ENCODE data around the gene TRIP13. TPM values are rescaled to one million over a fixed set of nuclear protein-coding genes. Genes with fewer than 3 reads are reported as not detected.
"Not testable (repeated sequence)": the region's sequence is repeated elsewhere in the genome, so short reads cannot be mapped to it uniquely, and the experiment has no call there.

The TRIP13 gene
- total RNA-seq, 1 donor, result 4.0 TPM

DNA sequence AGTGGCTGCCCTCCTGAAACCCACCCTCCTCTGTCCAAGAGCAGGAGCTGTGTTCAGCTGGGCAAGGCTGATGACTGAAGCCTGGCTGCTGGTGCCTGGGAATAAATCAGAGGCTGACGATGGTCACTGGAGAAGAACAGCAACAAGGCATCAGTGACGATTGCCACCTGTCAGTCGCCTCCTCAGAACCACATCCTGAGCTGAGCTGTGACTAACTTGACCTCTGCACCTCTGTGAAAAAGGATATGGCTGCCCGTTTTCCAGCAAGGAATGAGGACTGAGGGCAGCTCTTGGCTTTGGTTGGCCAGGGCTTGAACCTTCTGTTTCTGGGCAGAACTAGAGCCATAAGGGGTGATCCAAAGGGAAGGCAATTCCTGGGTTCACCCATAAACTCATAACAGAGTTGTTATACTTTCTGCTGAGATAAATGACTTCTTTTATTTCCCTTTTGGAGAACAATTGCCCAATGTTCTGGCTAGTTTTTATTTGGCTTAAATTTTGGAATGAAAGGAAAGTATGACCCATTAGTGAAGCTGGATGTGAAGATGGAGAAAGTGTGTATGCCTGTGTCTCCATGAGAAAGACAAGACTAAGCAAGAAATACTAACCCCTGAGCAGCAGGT is 40.1 kb downstream of the TRIP13 start:
- Histone ChIP-seq H3K79me2 (ENCODE audit: insufficient read depth, low read length) (no peaks in the 10 kb centered on the region), H3K4me1 (ENCODE audit: insufficient read depth, low read length) (no peaks in the 10 kb centered on the region), H3K9me3 (ENCODE audit: low read depth, low read length) (no peaks in the 10 kb centered on the region), H3K27ac (ENCODE audit: low read depth, low read length) (no peak overlapping the region), H3K27me3 (ENCODE audit: insufficient read depth, low read length) (peaks cover 43% of the 10 kb centered on the region), H4K20me1 (ENCODE audit: insufficient read depth, low read length) (no peaks in the 10 kb centered on the region), H3K36me3 (ENCODE audit: insufficient read depth, low read length) (no peaks in the 10 kb centered on the region), H2AFZ (ENCODE audit: low read length) (no peak overlapping the region), H3K4me2 (ENCODE audit: insufficient read depth, low read length) (no peak overlapping the region), H3K4me3 (ENCODE audit: insufficient read depth, low read length) (no peak overlapping the region)
- DNase-seq (ENCODE audit: insufficient read length, low spot score, missing footprints), result no peak
- TF ChIP-seq, protein P1, sequence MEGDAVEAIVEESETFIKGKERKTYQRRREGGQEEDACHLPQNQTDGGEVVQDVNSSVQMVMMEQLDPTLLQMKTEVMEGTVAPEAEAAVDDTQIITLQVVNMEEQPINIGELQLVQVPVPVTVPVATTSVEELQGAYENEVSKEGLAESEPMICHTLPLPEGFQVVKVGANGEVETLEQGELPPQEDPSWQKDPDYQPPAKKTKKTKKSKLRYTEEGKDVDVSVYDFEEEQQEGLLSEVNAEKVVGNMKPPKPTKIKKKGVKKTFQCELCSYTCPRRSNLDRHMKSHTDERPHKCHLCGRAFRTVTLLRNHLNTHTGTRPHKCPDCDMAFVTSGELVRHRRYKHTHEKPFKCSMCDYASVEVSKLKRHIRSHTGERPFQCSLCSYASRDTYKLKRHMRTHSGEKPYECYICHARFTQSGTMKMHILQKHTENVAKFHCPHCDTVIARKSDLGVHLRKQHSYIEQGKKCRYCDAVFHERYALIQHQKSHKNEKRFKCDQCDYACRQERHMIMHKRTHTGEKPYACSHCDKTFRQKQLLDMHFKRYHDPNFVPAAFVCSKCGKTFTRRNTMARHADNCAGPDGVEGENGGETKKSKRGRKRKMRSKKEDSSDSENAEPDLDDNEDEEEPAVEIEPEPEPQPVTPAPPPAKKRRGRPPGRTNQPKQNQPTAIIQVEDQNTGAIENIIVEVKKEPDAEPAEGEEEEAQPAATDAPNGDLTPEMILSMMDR (IDR thresholded peaks at IDR 0.05; ENCODE audit: extremely low read depth, low read depth, low read length), result no peak

DNA sequence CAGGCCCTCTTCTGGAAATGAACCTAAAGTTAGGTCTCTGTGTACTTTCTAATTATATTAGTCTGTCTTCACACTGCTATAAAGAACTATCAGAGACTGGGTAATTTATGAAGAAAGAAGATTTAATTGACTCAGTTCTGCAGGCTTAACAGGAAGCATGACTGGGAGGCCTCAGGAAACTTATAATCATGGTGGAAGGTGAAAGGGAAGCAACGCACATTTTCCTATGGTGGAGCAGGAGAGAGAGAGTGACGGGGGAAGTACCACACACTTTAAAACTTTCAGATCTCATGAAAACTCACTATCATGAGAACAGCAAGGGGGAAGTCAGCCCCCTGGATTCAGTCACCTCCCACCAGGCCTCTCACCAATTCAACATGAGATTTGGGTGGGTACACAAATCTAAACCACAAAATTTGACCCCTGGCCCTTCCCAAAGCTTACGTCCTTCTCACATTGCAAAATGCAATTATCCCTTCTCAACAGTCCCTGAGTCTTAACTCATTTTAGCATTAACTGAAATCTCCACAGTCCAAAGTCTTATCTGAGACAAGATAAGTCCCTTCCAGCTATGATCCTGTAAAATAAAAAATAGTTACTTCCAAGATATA is 40.7 kb downstream of the TRIP13 start:
- Histone ChIP-seq H3K9me3 (ENCODE audit: low read depth, low read length) (no peaks in the 10 kb centered on the region), H3K4me1 (ENCODE audit: insufficient read depth, low read length) (no peaks in the 10 kb centered on the region), H3K4me2 (ENCODE audit: insufficient read depth, low read length) (no peak overlapping the region), H3K4me3 (ENCODE audit: insufficient read depth, low read length) (no peak overlapping the region), H3K79me2 (ENCODE audit: insufficient read depth, low read length) (no peaks in the 10 kb centered on the region), H3K27ac (ENCODE audit: low read depth, low read length) (no peak overlapping the region), H4K20me1 (ENCODE audit: insufficient read depth, low read length) (no peaks in the 10 kb centered on the region), H2AFZ (ENCODE audit: low read length) (no peak overlapping the region), H3K27me3 (ENCODE audit: insufficient read depth, low read length) (peaks cover 40% of the 10 kb centered on the region), H3K36me3 (ENCODE audit: insufficient read depth, low read length) (no peaks in the 10 kb centered on the region)
- DNase-seq (ENCODE audit: insufficient read length, low spot score, missing footprints), result no peak
- TF ChIP-seq, protein P1 (IDR thresholded peaks at IDR 0.05; ENCODE audit: extremely low read depth, low read depth, low read length), result no peak

DNA sequence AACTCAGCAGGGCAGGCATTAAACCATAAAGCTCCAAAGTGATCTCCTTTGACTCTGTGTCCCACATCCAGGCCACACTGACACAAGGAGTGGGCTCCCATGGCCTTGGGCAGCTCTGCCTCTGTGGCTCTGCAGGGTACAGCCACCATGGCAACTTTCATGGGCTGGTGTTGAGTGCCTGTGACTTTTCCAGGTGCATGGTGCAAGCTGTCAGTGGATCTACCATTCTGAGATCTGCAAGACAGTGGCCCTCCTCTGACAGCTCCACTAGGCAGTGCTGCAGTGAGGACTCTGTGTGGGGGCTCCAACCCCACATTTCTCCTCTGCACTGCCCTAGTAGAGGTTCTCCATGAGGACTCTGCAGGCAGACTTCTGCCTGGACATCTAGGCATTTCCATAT is 41.3 kb downstream of the TRIP13 start:
- H3K36me3 ChIP-seq (ENCODE audit: insufficient read depth, low read length); H3K9me3 ChIP-seq (ENCODE audit: low read depth, low read length); H2AFZ ChIP-seq (ENCODE audit: low read length); H4K20me1 ChIP-seq (ENCODE audit: insufficient read depth, low read length); H3K4me3 ChIP-seq (ENCODE audit: insufficient read depth, low read length); DNase-seq (ENCODE audit: insufficient read length, low spot score, missing footprints); H3K4me2 ChIP-seq (ENCODE audit: insufficient read depth, low read length); H3K27ac ChIP-seq (ENCODE audit: low read depth, low read length); H3K4me1 ChIP-seq (ENCODE audit: insufficient read depth, low read length); H3K79me2 ChIP-seq (ENCODE audit: insufficient read depth, low read length): not testable (repeated sequence)
- peaks cover 43% of the 10 kb centered on the region for H3K27me3 ChIP-seq (ENCODE audit: insufficient read depth, low read length)

DNA sequence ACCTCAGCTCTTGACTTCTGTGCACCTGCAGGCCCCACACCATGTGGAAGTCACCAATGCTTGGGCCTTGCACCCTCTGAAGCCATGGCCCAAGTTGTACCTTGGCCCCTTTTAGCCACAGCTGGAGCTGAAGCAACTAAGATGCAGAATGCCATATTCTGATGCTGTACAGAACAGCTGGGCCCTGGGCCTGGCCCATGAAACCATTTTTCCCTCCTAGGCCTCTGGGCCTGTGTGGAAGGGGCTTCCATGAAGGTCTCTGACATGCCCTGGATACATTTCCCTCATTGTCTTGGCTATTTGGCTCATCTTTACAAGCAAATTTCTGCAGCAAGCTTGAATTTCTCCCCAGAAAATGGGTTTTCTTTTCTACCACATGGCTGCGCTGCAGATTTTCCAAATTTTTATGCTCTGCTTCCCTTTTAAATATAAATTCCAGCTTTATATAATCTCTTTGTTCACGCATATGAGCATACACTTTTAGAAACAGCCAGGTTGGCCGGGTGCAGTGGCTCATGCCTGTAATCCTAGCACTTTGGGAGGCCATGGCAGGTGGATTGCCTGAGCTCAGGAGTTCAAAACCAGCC is 41.8 kb downstream of the TRIP13 start:
- not testable (repeated sequence) for H3K4me2 ChIP-seq (ENCODE audit: insufficient read depth, low read length); H2AFZ ChIP-seq (ENCODE audit: low read length); H3K4me1 ChIP-seq (ENCODE audit: insufficient read depth, low read length); H3K36me3 ChIP-seq (ENCODE audit: insufficient read depth, low read length); H3K27ac ChIP-seq (ENCODE audit: low read depth, low read length); H4K20me1 ChIP-seq (ENCODE audit: insufficient read depth, low read length); H3K79me2 ChIP-seq (ENCODE audit: insufficient read depth, low read length); H3K9me3 ChIP-seq (ENCODE audit: low read depth, low read length); H3K4me3 ChIP-seq (ENCODE audit: insufficient read depth, low read length); DNase-seq (ENCODE audit: insufficient read length, low spot score, missing footprints)
- TF ChIP-seq, protein P1 (IDR thresholded peaks at IDR 0.05; ENCODE audit: extremely low read depth, low read depth, low read length), result peak; percentile 58
- peaks cover 48% of the 10 kb centered on the region for H3K27me3 ChIP-seq (ENCODE audit: insufficient read depth, low read length)

Data from osteoblast (primary cell).